Dendritic cell treated with granulocyte-macrophage colony-stimulating factor and Interleukin-4, amounts not matched to agents 40 ng/mL and 50 ng/mL, for 4 days (primary cell): Measurements from ENCODE around the gene CYP2E1.
"Not testable (repeated sequence)": the region's sequence is repeated elsewhere in the genome, so short reads cannot be mapped to it uniquely, and the experiment has no call there.

Experiments
- H3K27ac Mint-ChIP-seq: one replicate; pipeline ENCODE4 v1.8.0; 2022; ENCODE audit warnings: mild to moderate bottlenecking, mixed read lengths
- H3K27me3 Mint-ChIP-seq: one replicate; pipeline ENCODE4 v1.8.0; 2022; ENCODE audit warnings: mild to moderate bottlenecking, mixed read lengths
- H3K36me3 Mint-ChIP-seq: one replicate; pipeline ENCODE4 v1.8.0; 2022; ENCODE audit warnings: low read depth, mixed read lengths
- H3K4me1 Mint-ChIP-seq: one replicate; pipeline ENCODE4 v1.8.0; 2022; ENCODE audit warnings: low read depth, mixed read lengths
- H3K4me3 Mint-ChIP-seq: one replicate; pipeline ENCODE4 v1.8.0; 2022; ENCODE audit warnings: mild to moderate bottlenecking, moderate library complexity, mixed read lengths
- H3K9me3 Mint-ChIP-seq: one replicate; pipeline ENCODE4 v1.8.0; 2022; ENCODE audit warnings: mixed read lengths
- intact Hi-C: fragments of 100-400 bp; cut with micrococcal nuclease; formaldehyde crosslinking; loops from one replicate; pipeline ENCODE4 v1.15.0; 2022

CYP2E1 gene

DNA sequence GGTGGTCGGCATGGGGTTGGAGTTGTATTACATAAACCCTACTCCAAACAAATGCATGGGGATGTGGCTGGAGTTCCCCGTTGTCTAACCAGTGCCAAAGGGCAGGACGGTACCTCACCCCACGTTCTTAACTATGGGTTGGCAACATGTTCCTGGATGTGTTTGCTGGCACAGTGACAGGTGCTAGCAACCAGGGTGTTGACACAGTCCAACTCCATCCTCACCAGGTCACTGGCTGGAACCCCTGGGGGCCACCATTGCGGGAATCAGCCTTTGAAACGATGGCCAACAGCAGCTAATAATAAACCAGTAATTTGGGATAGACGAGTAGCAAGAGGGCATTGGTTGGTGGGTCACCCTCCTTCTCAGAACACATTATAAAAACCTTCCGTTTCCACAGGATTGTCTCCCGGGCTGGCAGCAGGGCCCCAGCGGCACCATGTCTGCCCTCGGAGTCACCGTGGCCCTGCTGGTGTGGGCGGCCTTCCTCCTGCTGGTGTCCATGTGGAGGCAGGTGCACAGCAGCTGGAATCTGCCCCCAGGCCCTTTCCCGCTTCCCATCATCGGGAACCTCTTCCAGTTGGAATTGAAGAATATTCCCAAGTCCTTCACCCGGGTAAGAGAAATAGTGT is at the start of gene CYP2E1:
TSS of gene CYP2E1 (plus strand) at position 407 of the 632 bp plus-strand sequence. CDS start at position 440, 33 bp downstream.
- peaks cover 77% of the 10 kb centered on the region for H3K27me3 Mint-ChIP-seq

DNA sequence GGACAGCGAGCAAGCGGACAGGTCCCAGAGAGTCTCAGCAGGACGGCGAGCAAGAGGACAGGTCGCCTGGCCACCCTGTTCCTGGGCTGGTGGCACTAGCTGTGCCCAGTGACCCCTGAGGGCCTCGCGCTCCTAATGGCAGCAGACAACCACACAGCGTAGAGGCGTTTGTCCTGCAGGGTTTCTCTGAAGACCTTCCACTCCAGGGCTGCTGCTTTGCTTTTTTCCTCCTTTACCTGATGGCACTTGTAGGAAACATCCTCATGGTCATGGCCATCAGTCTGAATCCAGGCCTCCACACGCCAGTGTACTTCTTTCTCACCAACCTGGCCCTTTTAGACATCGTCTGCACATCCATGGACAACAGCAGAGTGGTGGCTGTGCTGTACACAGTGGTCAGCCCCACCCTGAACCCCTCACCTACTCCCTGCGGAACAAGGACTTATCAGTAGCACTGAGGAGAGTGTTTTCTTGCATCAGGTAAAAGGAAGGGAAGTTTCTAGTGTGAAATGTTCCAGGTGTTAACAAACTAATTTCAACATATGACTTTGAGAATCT is 46.0 kb upstream of the CYP2E1 start:
- no peaks in the 10 kb centered on the region for H3K36me3 Mint-ChIP-seq
- H3K4me1 Mint-ChIP-seq: no peaks in the 10 kb centered on the region
- intact Hi-C loops: no loop called here
- peaks cover 36% of the 10 kb centered on the region for H3K9me3 Mint-ChIP-seq
- H3K4me3 Mint-ChIP-seq: no peak overlapping the region
- no peak overlapping the region for H3K27ac Mint-ChIP-seq
- H3K27me3 Mint-ChIP-seq: peaks cover 3% of the 10 kb centered on the region

More for the DNA sequence above, at the start of gene CYP2E1:
- Mint-ChIP-seq H3K4me3 (no peak within 1 kb of the TSS), H3K9me3 (peaks cover 13% of the 10 kb centered on the region), H3K36me3 (no peaks in the 10 kb centered on the region), H3K27ac (no peak within 1 kb of the TSS), H3K4me1 (peaks cover 30% of the 10 kb centered on the region)
- intact Hi-C loops: no loop called here

DNA sequence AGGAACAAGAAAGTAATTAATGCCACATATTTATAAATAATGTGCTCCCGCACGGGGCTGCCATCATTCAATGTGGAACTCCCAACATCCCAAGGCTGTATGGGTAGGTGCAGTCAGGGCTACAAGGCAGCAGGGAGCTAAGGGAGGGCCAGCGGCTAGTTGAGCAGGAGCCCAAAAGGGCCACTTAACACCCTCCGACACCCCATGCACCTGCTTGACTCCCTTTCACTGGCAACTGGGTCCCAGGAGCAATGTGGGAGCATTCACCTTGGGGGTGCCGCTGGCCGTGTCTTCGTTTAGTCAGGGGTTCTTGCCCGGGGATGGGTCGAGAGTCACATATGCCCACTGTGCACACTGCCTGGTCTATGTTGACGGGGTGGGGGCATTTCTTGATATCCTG is 45.5 kb upstream of the CYP2E1 start:
- peaks cover 41% of the 10 kb centered on the region for H3K9me3 Mint-ChIP-seq
- no peak overlapping the region for H3K27ac Mint-ChIP-seq
- H3K27me3 Mint-ChIP-seq: peaks cover 3% of the 10 kb centered on the region
- no peaks in the 10 kb centered on the region for H3K36me3 Mint-ChIP-seq
- H3K4me1 Mint-ChIP-seq: no peaks in the 10 kb centered on the region
- intact Hi-C loops: no loop called here
- no peak overlapping the region for H3K4me3 Mint-ChIP-seq

DNA sequence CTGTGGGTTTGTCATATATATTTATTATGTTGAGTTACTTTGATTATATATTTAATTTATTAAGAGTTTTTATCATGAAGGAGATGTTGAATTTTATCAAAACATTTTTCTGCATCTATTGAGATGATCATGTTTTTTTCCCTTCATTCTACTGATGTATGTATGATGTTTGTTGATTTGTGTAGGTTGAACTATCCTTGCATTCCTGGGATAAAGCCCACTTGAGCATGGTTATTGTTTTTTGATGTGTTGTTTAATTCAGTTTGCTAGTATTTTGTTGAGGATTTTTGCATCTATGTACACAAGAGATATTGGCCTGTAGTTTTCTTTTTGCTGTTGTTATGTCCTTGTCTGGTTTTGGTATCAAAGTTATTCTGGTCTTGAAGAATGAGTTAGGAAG is 42.3 kb upstream of the CYP2E1 start:
- peaks cover 3% of the 10 kb centered on the region for H3K27me3 Mint-ChIP-seq
- no peaks in the 10 kb centered on the region for H3K4me1 Mint-ChIP-seq
- intact Hi-C loops: no loop called here
- H3K9me3 Mint-ChIP-seq: peaks cover 62% of the 10 kb centered on the region
- H3K27ac Mint-ChIP-seq: no peak overlapping the region
- no peaks in the 10 kb centered on the region for H3K36me3 Mint-ChIP-seq
- H3K4me3 Mint-ChIP-seq: no peak overlapping the region

DNA sequence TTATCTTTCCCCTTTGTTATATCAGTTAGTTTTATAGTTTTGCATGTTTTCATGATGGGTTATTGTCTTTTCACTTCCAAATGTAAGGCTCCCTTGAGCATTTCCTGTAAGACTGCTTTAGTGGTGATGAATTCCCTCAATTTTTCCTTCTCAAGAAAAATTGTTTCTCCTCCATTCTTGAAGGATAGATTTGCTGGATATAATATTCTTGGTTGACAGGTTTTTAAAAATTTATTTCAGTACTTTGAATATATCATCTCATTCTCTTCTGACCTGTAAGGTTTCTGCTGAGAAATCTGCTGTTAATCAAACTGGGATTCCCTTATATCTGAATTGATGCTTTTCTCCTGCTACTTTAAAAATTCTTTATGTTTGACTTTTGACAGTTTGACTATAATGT is 40.1 kb upstream of the CYP2E1 start:
- no peaks in the 10 kb centered on the region for H3K36me3 Mint-ChIP-seq
- H3K27me3 Mint-ChIP-seq: peaks cover 3% of the 10 kb centered on the region
- H3K9me3 Mint-ChIP-seq: peaks cover 62% of the 10 kb centered on the region
- intact Hi-C loops: no loop called here
- no peaks in the 10 kb centered on the region for H3K4me1 Mint-ChIP-seq
- no peak overlapping the region for H3K4me3 Mint-ChIP-seq
- no peak overlapping the region for H3K27ac Mint-ChIP-seq

DNA sequence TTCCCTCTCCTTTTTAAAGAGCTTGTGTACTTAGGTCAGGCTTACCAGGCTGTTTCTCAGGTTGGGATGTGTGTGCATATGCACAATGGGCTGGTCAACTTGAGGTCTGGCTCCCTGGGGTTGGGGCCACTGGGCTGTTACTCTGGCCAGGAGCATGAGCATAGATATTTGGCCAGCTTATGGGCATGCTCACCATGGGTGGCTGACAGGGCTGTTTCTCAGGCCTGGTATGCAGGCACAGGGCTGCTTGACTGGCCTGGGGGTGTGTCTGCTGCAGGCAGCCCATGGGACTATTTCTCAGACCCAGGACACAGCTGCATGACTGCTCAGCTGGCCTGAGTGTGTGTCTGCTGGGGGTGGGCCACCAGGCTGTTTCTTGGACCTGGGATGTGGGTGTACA is 38.8 kb upstream of the CYP2E1 start:
- H3K9me3 Mint-ChIP-seq: peaks cover 53% of the 10 kb centered on the region
- no peaks in the 10 kb centered on the region for H3K27me3 Mint-ChIP-seq
- intact Hi-C loops: no loop called here
- no peak overlapping the region for H3K27ac Mint-ChIP-seq
- H3K4me3 Mint-ChIP-seq: no peak overlapping the region
- no peaks in the 10 kb centered on the region for H3K4me1 Mint-ChIP-seq
- no peaks in the 10 kb centered on the region for H3K36me3 Mint-ChIP-seq

DNA sequence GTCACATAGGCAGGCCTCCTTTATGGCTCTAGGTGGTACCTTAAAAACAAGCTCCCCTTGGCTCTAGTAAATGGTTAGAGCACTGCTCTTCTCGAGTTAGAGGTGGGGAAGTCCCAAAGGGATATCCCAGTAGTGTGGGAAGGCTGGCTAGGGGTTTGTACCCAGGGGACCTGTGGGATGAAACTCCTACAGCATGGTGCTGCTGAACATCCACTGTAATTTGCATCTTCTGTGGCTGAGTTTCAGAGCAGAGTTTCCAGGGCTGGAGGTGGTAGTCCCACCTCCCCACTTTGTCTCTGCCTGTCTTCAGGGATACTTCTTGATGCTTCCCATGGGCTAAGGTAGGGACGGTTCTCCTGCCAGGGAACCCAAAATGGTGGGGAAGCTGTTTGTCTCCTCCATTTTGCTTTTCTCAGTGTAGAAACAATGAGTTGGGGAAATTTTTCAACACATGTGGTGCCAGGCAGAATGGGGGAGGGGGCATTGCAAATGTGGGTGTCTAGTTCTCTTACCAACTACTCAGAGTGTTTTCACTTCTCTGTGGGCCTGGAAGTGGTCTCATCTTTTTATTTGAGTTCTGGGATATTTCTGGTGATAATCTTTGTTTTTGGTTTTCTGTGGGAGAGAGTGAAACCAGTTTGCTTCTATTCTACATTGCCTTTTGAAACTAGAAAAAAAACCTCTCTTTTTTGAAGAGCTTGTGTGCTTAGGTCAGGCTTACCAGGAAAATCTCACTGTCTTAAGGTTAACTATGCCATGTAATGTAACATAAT is 37.2 kb upstream of the CYP2E1 start:
- Mint-ChIP-seq H3K9me3 (peaks cover 38% of the 10 kb centered on the region), H3K27me3 (no peaks in the 10 kb centered on the region), H3K4me3 (no peak overlapping the region), H3K27ac (no peak overlapping the region), H3K4me1 (no peaks in the 10 kb centered on the region), H3K36me3 (no peaks in the 10 kb centered on the region)
- intact Hi-C loops: no loop called here

DNA sequence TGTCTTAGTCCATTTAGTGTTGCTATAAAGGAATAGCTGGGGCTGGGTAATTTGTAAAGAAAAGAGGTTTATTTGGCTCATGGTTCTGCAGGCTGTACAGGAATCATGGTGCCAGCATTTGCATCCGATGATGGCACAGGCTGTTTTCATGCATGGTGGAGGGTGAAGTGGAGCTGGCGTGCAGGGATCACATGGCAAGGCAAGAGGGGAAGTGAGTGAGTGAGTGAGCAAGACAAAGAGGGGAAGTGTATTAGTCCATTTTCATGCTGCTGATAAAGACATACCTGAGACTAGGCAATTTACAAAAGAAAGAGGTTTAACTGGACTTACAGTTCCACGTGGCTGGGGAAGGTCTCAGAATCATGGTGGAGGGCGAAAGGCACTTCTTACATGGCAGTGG is 33.6 kb upstream of the CYP2E1 start:
- intact Hi-C loops, H3K36me3 Mint-ChIP-seq, H3K4me3 Mint-ChIP-seq, H3K4me1 Mint-ChIP-seq, H3K27ac Mint-ChIP-seq, H3K27me3 Mint-ChIP-seq: not testable (repeated sequence)
- H3K9me3 Mint-ChIP-seq: peaks cover 15% of the 10 kb centered on the region

DNA sequence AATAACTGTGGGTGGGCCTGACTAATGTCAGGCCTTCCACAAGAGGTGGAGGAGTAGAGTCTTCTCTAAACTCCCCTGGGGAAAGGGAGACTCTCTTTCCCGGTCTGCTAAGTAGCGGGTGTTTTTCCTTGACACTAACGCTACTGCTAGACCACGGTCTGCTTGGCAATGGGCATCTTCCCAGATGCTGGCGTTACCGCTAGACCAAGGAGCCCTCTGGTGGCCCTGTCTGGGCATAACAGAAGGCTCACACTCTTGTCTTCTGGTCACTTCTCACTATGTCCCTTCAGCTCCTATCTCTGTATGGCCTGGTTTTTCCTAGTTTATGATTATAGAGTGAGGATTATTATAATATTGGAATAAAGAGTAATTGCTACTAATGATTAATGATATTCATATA is 29.8 kb upstream of the CYP2E1 start:
- H3K27me3 Mint-ChIP-seq, H3K4me1 Mint-ChIP-seq: not testable (repeated sequence)
- peaks cover 23% of the 10 kb centered on the region for H3K9me3 Mint-ChIP-seq

DNA sequence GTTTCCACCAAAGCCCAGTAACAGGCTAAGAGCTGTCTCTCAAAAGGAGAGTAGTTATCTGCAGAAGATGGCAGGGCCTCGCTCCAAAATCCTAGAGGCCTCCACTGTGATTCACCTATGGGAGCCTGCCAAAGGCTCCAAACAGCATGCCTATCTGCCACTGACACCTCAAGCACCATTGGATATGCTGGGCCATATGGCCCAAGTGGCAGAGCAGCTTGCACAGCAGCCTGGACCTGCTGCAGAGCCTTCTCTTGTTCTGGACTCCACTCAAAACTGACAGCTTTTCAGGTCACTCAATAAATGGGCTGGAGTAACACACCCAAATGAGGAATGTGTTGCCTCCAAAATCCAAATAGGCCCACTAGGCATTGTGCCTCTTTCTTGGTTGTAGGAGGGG is 28.0 kb upstream of the CYP2E1 start:
- H3K36me3 Mint-ChIP-seq, intact Hi-C loops, H3K4me3 Mint-ChIP-seq, H3K4me1 Mint-ChIP-seq, H3K27me3 Mint-ChIP-seq, H3K27ac Mint-ChIP-seq: not testable (repeated sequence)
- peaks cover 23% of the 10 kb centered on the region for H3K9me3 Mint-ChIP-seq

More for the DNA sequence above, 29.8 kb upstream of the CYP2E1 start:
- H3K4me3 Mint-ChIP-seq, intact Hi-C loops, H3K27ac Mint-ChIP-seq, H3K36me3 Mint-ChIP-seq: not testable (repeated sequence)

DNA sequence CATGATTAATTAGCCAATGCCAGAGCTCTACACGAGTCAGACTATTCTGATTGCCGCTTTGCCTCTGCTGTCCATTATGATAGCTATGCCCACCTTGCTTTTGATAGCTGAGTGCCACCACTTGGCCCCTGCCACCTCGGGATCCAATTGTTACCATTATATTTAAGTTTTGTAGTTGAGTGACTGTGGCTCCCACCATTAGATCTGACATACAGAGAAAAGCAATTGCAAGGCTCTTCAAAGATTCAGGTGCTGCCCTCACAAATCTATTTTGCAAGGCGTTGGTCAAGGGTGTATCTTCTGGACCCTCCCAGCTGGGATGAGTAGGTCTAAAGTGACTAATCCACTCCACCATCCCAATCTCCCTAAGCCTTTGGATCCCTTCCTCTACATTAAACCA is 26.3 kb upstream of the CYP2E1 start:
- H3K9me3 Mint-ChIP-seq: peaks cover 23% of the 10 kb centered on the region
- H3K36me3 Mint-ChIP-seq, H3K4me3 Mint-ChIP-seq, intact Hi-C loops, H3K27ac Mint-ChIP-seq, H3K4me1 Mint-ChIP-seq, H3K27me3 Mint-ChIP-seq: not testable (repeated sequence)

DNA sequence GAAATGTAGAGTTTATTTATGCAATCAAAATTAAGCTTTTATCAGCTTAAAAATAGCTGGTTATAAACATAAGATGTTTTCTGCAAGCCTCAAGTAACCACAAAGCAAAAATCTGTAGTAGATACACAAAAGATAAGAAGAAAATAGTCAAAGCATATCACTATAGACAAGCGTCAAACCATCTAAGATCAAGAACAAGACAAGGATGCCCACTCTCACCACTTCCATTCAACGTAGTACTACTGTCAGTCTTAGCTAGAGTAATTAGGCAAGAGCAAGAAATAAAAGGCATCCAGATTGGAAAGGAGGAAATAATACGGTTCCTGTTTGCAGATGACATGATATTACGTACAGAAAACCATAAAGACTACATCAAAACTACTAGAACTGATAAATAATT is 17.5 kb upstream of the CYP2E1 start:
- intact Hi-C loops: no loop called here
- no peaks in the 10 kb centered on the region for H3K36me3 Mint-ChIP-seq
- peaks cover 32% of the 10 kb centered on the region for H3K27me3 Mint-ChIP-seq
- no peak overlapping the region for H3K4me3 Mint-ChIP-seq
- H3K9me3 Mint-ChIP-seq: peaks cover 13% of the 10 kb centered on the region
- no peak overlapping the region for H3K27ac Mint-ChIP-seq
- no peaks in the 10 kb centered on the region for H3K4me1 Mint-ChIP-seq

DNA sequence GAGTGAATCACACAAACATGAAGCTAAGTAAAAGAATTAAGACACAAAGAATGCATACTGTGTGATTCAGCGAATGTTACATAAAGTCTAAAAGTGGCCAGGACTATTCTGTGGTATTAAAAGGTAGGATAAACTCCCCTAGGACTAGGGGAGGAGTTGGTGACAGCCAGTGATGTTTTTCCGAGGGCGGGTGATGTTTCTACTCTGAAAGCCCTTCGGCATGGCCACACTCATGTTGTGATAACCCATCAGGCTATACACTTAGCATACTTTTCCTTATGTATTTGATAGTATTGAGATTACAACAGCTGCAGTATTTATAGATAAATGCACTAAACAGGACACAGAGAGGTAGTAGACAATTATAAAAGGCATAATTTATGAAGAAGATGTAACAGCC is 15.8 kb upstream of the CYP2E1 start:
- peaks cover 35% of the 10 kb centered on the region for H3K27me3 Mint-ChIP-seq
- no peak overlapping the region for H3K4me3 Mint-ChIP-seq

DNA sequence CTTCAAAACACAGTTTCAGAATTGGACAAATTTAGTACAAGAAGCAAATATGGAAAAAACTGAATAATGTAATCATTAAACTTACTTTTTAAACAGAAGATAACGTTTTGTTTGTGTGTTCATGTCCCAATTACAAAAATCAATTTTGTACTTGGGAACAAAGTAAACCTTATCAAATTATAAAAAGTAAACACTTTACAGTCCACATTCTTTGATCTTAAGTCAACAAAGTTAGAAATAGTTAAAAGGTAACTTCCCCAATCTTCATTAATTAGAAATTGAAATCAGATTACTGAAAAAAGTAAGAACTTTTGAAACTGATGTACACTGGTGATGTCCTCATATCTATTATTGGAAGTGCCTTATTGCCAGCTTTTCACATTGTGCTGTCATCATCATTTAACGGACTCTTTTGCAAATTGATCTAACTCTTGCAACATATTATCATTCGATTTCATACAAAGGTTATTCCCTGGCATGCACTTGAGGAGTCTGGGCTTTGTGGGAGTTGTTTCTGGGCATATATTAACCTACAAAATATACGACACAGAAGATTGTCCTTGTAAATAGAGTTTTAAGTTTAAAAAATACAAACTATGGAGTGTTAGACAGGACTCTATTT is 15.1 kb upstream of the CYP2E1 start:
- no peak overlapping the region for H3K27ac Mint-ChIP-seq

More for the DNA sequence above, 15.8 kb upstream of the CYP2E1 start:
- H3K4me1 Mint-ChIP-seq: no peaks in the 10 kb centered on the region
- H3K9me3 Mint-ChIP-seq: peaks cover 13% of the 10 kb centered on the region
- intact Hi-C loops: no loop called here
- no peak overlapping the region for H3K27ac Mint-ChIP-seq
- H3K36me3 Mint-ChIP-seq: no peaks in the 10 kb centered on the region

More for the DNA sequence above, 15.1 kb upstream of the CYP2E1 start:
- no peaks in the 10 kb centered on the region for H3K4me1 Mint-ChIP-seq
- H3K36me3 Mint-ChIP-seq: no peaks in the 10 kb centered on the region
- H3K4me3 Mint-ChIP-seq: no peak overlapping the region
- peaks cover 13% of the 10 kb centered on the region for H3K9me3 Mint-ChIP-seq
- intact Hi-C loops: no loop called here
- peaks cover 35% of the 10 kb centered on the region for H3K27me3 Mint-ChIP-seq
